T-helper 2 cell treated with Interferon-gamma antibody and Interleukin-4, amounts not matched to agents 5 μg/mL and 100 μg/mL, for 36 hours (primary cell): ENCODE data around the gene KRTAP10-4.
"Not testable (repeated sequence)": the region's sequence is repeated elsewhere in the genome, so short reads cannot be mapped to it uniquely, and the experiment has no call there.

ENCODE experiments used
- DNase-seq: peaks from one replicate; pipeline ENCODE4 v3.0.0; 2021; ENCODE audit warnings: low spot score
- H3K27ac Mint-ChIP-seq: one replicate; pipeline ENCODE4 v1.8.0; 2021; ENCODE audit warnings: mild to moderate bottlenecking, mixed read lengths
- H3K27me3 Mint-ChIP-seq: one replicate; pipeline ENCODE4 v1.8.0; 2021; ENCODE audit warnings: low read depth, mixed read lengths
- H3K36me3 Mint-ChIP-seq: one replicate; pipeline ENCODE4 v1.8.0; 2021; ENCODE audit warnings: low read depth, mixed read lengths
- H3K4me1 Mint-ChIP-seq: one replicate; pipeline ENCODE4 v1.8.0; 2021; ENCODE audit warnings: low read depth, mixed read lengths
- H3K4me3 Mint-ChIP-seq: one replicate; pipeline ENCODE4 v1.8.0; 2022; ENCODE audit warnings: mild to moderate bottlenecking, moderate library complexity, mixed read lengths
- H3K9me3 Mint-ChIP-seq: one replicate; pipeline ENCODE4 v1.8.0; 2021; ENCODE audit warnings: mixed read lengths

KRTAP10-4 gene

DNA sequence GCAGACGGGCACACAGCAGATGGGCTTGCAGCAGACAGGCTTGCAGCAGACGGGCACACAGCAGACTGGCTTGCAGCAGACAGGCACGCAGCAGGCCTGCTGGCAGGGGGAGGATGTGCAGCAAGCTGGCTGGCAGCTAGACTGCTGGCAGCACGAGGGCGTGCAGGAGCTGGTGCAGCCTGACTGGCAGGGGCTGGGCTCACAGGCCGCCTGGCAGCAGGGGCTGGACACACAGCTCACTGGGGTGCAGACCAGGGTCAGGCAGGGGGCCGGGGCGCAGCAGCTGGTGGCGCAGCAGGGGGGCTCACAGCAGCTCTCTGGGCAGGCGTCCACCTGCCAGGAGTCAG lies 15.2 kb upstream of the KRTAP10-4 start:
- H3K4me3 Mint-ChIP-seq: not testable (repeated sequence)

GRCh38 chr21:44558695-44559094 lies 14.8 kb upstream of the KRTAP10-4 start, which contains the start of gene KRTAP10-3:
Gene KRTAP10-3, minus strand, starts transcription at chr21:44558795. Its CDS starts 80 bp downstream, at chr21:44558715.
- Mint-ChIP-seq H3K4me3 (no peak within 1 kb of the TSS), H3K9me3 (peaks cover 7% of the 10 kb centered on the region), H3K4me1 (no peaks in the 10 kb centered on the region), H3K27me3 (peaks cover 31% of the 10 kb centered on the region), H3K27ac (no peak within 1 kb of the TSS), H3K36me3 (no peaks in the 10 kb centered on the region)
- DNase-seq: no peak

More for the DNA sequence above, 15.2 kb upstream of the KRTAP10-4 start:
- not testable (repeated sequence) for DNase-seq, H3K36me3 Mint-ChIP-seq, H3K27ac Mint-ChIP-seq, H3K4me1 Mint-ChIP-seq, H3K9me3 Mint-ChIP-seq
- H3K27me3 Mint-ChIP-seq: peaks cover 31% of the 10 kb centered on the region

DNA sequence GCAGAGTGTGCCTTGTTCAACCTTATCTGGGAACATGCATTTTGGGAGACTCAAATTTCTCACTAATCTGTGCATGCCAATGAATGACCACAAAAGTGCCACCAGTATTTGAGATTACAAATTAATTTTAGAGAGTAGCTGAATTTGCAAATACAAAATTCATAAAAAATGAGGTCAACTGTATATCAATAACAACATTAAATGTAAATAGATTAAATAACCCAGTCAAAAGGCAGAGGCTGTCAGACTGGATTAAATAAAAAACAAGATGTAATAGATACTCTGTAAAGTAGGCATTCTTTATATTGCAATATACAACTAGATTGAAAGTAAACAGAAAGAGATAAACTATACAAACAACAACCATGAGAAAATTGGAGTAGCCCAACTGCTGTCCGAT lies 9.4 kb upstream of the KRTAP10-4 start:
- peaks cover 30% of the 10 kb centered on the region for H3K27me3 Mint-ChIP-seq
- H3K4me1 Mint-ChIP-seq: peaks cover 10% of the 10 kb centered on the region

DNA sequence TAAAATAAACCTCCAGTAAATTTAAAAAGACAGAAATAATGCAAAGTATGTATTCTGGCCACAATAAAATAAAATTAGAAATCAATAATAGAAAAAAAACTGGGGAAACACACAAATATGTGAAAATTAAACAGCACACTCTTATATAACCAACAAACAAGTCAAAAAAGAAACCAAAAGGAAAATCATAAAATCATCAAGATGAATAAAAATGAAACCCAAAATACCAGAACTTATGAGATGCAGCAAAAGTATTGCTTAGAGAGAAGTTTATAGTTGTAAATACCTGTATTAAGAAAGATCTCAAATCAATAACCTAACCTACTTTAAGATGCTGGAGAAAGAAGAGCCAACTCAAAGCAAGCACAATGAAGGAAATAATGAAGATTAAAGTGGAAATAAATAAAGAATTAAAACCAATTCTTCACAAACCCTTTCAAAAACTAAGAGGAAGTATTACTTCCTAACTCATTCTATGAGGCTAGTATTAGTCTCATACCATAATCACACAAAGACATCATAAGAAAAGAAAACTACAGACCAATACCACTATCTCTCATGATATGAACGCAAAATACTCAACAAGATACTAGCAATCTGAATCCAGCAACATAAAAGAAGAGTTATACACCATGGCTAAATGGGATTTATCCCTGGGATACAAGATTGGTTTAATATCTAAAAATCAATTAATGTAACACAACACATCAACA lies 8.5 kb upstream of the KRTAP10-4 start:
- Mint-ChIP-seq H3K4me3 (peak overlapping the region; percentile 52), H3K27ac (peak overlapping the region; percentile 79), H3K9me3 (peaks cover 7% of the 10 kb centered on the region), H3K27me3 (peaks cover 26% of the 10 kb centered on the region), H3K4me1 (peaks cover 10% of the 10 kb centered on the region), H3K36me3 (no peaks in the 10 kb centered on the region)
- no peak for DNase-seq

More for the DNA sequence above, 9.4 kb upstream of the KRTAP10-4 start:
- Mint-ChIP-seq H3K9me3 (peaks cover 7% of the 10 kb centered on the region), H3K36me3 (no peaks in the 10 kb centered on the region), H3K4me3 (no peak overlapping the region), H3K27ac (no peak overlapping the region)
- DNase-seq: no peak

DNA sequence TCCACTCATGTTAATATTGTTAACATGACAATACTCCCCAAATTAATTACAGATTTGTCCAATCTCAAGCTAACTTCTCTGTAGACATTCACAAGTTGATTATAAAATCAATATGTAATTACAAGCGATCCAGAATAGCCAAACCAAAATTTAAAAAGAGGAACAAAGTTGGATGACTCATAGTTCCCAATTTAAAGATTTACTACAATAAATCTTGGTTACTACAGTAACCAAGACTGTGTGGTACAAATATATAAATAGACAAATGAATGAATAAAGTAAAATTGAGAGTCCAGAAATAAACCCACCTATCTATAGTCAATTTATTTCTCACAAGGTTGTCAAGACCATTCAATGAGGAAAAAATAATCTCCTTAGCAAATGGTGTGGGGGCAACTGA lies 7.1 kb upstream of the KRTAP10-4 start:
- Mint-ChIP-seq H3K9me3 (peaks cover 3% of the 10 kb centered on the region), H3K36me3 (no peaks in the 10 kb centered on the region), H3K27ac (no peak overlapping the region), H3K27me3 (peaks cover 15% of the 10 kb centered on the region), H3K4me1 (peaks cover 10% of the 10 kb centered on the region), H3K4me3 (no peak overlapping the region)
- no peak for DNase-seq

DNA sequence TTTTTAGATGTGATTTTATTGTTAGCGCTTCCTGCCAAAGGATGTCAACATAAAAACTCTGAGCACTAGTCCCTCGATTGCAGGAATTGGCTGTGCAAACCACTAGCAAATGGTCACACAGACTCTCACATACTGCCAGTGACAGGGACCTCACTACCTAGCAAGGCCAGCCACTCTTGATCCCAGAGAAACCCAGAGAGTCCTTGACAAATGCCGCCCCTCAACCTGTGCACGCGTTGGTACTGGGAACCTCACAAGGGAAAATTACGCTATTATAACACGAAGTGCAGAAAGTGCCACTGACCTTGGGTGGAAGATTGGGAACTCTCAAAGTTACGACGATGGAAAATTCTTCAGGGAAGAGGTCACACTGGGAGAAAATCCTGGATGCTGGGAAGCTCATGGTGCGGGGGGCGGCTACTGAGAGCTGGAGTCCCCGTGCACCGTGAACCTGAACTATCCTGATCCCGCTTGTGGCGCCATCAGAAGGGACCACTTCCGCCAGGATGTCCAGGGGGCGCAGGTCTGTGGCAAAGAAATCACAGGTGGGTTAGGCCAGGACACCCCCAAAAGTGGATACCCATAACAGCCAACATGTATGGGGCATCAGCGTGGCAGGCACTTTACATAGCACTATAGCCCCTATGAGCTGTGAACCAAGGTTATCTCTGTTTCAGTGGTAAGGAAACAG lies 5.9 kb upstream of the KRTAP10-4 start:
- Mint-ChIP-seq H3K36me3 (no peaks in the 10 kb centered on the region), H3K4me1 (peaks cover 10% of the 10 kb centered on the region), H3K27ac (no peak overlapping the region), H3K27me3 (peaks cover 6% of the 10 kb centered on the region), H3K9me3 (peaks cover 3% of the 10 kb centered on the region), H3K4me3 (no peak overlapping the region)
- DNase-seq: no peak

GRCh38 chr21:44568261-44568660 lies 5.3 kb upstream of the KRTAP10-4 start:
- H3K27ac Mint-ChIP-seq: no peak overlapping the region
- DNase-seq: no peak
- no peaks in the 10 kb centered on the region for H3K36me3 Mint-ChIP-seq

DNA sequence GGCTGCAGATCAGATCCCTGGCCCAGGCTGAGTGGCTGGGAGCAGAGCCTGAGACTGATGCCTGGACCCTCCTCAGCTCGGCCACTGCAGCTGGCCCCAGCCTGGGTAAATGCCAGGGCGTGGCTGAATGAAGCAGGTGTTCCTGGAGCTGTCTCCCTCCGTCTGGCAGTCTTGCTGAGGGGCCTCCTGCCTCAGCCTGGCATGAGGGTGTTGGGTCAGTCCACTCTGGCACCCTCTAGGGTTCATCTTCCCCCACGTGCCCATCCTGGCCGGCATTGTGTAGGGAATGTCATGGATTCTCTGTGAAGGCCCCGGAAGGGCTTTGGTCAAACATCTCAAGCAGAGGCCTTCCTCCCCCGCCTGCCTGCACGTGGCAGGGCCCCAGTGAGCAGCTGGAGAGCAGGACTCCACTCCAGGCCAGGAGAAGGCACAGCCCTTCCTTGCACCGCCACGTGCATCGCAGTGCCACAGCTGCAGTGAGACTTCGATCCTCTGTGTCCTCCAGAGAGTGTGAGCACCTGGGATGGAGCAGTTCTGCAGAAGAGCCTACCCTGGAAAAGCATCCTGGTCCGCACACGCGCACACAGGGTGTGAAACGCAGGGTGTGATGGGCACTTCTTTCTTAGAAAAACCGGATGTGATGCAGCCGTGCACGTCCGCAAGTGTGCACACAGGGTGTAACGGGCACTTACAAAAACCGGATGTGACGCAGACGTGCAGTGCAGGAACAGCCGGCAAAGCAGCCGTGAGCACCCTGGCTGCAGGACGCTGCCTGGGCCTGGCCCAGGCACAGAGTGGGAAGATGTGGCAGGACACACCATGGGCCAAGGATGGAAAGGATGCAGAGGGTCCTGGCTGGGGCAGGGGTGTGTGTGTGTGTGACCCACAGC lies 4.6 kb upstream of the KRTAP10-4 start:
- no peak overlapping the region for H3K4me3 Mint-ChIP-seq
- peaks cover 10% of the 10 kb centered on the region for H3K4me1 Mint-ChIP-seq
- no peaks in the 10 kb centered on the region for H3K9me3 Mint-ChIP-seq
- H3K27me3 Mint-ChIP-seq: peaks cover 3% of the 10 kb centered on the region
- H3K27ac Mint-ChIP-seq: no peak overlapping the region
- no peaks in the 10 kb centered on the region for H3K36me3 Mint-ChIP-seq
- DNase-seq: no peak

More at GRCh38 chr21:44568261-44568660, 5.3 kb upstream of the KRTAP10-4 start:
- Mint-ChIP-seq H3K4me1 (peaks cover 10% of the 10 kb centered on the region), H3K27me3 (peaks cover 4% of the 10 kb centered on the region), H3K4me3 (no peak overlapping the region), H3K9me3 (peaks cover 2% of the 10 kb centered on the region)

- H3K4me1 Mint-ChIP-seq: peaks cover 5% of the 10 kb centered on the region
- no peak for DNase-seq
- H3K9me3 Mint-ChIP-seq: no peaks in the 10 kb centered on the region
- H3K36me3 Mint-ChIP-seq: no peaks in the 10 kb centered on the region
- peaks cover 3% of the 10 kb centered on the region for H3K27me3 Mint-ChIP-seq
- no peak overlapping the region for H3K4me3 Mint-ChIP-seq
- H3K27ac Mint-ChIP-seq: no peak overlapping the region
Measured at GRCh38 chr21:44569861-44570517, 3.5 kb upstream of the KRTAP10-4 start.

DNA sequence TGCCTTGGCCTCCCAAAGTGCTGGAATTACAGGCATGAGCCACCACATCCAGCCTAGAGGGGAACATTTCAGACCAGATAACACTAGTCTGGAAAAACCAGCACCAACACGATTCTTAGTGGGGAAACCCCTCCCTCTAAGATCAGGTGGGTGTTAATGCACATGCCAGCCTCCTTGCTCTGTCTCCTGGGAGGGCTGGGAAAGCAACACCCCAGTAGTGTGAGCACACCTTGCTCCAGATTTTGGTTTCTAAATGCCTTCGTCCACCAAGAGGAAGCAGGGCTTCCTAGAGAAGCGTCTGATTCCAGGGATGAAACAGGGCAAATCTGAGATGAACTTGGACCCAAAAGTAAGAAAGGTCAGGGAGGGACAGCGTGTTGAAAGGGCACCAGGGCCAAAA lies 2.2 kb upstream of the KRTAP10-4 start:
- no peak overlapping the region for H3K4me3 Mint-ChIP-seq
- no peaks in the 10 kb centered on the region for H3K36me3 Mint-ChIP-seq
- DNase-seq: no peak
- peaks cover 3% of the 10 kb centered on the region for H3K27me3 Mint-ChIP-seq
- no peaks in the 10 kb centered on the region for H3K4me1 Mint-ChIP-seq
- no peak overlapping the region for H3K27ac Mint-ChIP-seq
- H3K9me3 Mint-ChIP-seq: no peaks in the 10 kb centered on the region

GRCh38 chr21:44571844-44572782 lies 1.4 kb upstream of the KRTAP10-4 start:
- Mint-ChIP-seq H3K27ac (no peak overlapping the region), H3K36me3 (no peaks in the 10 kb centered on the region), H3K9me3 (peaks cover 6% of the 10 kb centered on the region)

GRCh38 chr21:44572959-44573583 lies 458 bp upstream of the KRTAP10-4 start:
- H3K4me3 Mint-ChIP-seq: no peak overlapping the region
- DNase-seq: no peak
- H3K36me3 Mint-ChIP-seq: no peaks in the 10 kb centered on the region
- H3K27me3 Mint-ChIP-seq: no peaks in the 10 kb centered on the region
- H3K9me3 Mint-ChIP-seq: peaks cover 15% of the 10 kb centered on the region
- no peak overlapping the region for H3K27ac Mint-ChIP-seq
- no peaks in the 10 kb centered on the region for H3K4me1 Mint-ChIP-seq

More at GRCh38 chr21:44571844-44572782, 1.4 kb upstream of the KRTAP10-4 start:
- Mint-ChIP-seq H3K4me1 (no peaks in the 10 kb centered on the region), H3K4me3 (no peak overlapping the region), H3K27me3 (peaks cover under 1% of the 10 kb centered on the region)
- no peak for DNase-seq
